Common myeloid progenitor, CD34-positive (primary cell): Measurements from ENCODE around the gene TMEM127.
"Not testable (repeated sequence)": the region's sequence is repeated elsewhere in the genome, so short reads cannot be mapped to it uniquely, and the experiment has no call there.

Experiments
- CTCF ChIA-PET: fragments of 350-600 bp; sonication (Branson Sonifier 250); formaldehyde crosslinking; loops from one replicate; lab custom pipeline; 2021; ENCODE audit warnings: antibody characterized with exemption; lab: Charles Lee
- POLR2A ChIA-PET: fragments of 350-600 bp; sonication (Branson Sonifier 250); formaldehyde crosslinking; loops from one replicate; lab custom pipeline; 2021; ENCODE audit warnings: antibody characterized with exemption; lab: Charles Lee
- DNase-seq, 3 donors: peaks; one replicate each; pipeline versions ENCODE4 v3.0.0 to v3.0.0-alpha.2; 2013
- H3K27ac ChIP-seq, 2 experiments: 1 replicate in 1 of 2; 2 replicates in 1 of 2; pipeline ENCODE4 v1.7.0; 2013; ENCODE audit warnings: inconsistent platforms in 2 of 2, low read length in 2 of 2, mild to moderate bottlenecking in 2 of 2, low read depth in 1 of 2, moderate library complexity in 1 of 2; ENCODE audit not compliant: severe bottlenecking in 2 of 2, insufficient read depth in 1 of 2, poor library complexity in 1 of 2
- H3K27me3 ChIP-seq, 5 experiments: replicated peaks in 2 of 5; 1 replicate in 3 of 5; 2 replicates in 2 of 5; pipeline versions ENCODE4 v1.6.1 to v1.7.0; 2013; ENCODE audit warnings: low read length in 4 of 5, mild to moderate bottlenecking in 2 of 5, moderate library complexity in 2 of 5, inconsistent platforms in 1 of 5; ENCODE audit not compliant: insufficient read depth in 5 of 5, control insufficient read depth in 4 of 5
- H3K36me3 ChIP-seq, 4 experiments: 1 replicate in 2 of 4; 2 replicates in 2 of 4; pipeline versions ENCODE4 v1.6.1 to v1.7.0; 2013; ENCODE audit warnings: low read length in 3 of 4, control low read depth in 1 of 4, mild to moderate bottlenecking in 1 of 4; ENCODE audit not compliant: control insufficient read depth in 4 of 4, insufficient read depth in 4 of 4
- H3K4me1 ChIP-seq, 4 experiments: 1 replicate in 3 of 4; 2 replicates in 1 of 4; pipeline versions ENCODE4 v1.6.1 to v1.7.1; 2013; ENCODE audit warnings: low read length in 3 of 4, mild to moderate bottlenecking in 3 of 4, control low read depth in 1 of 4, inconsistent platforms in 1 of 4, moderate library complexity in 1 of 4; ENCODE audit not compliant: control insufficient read depth in 4 of 4, insufficient read depth in 4 of 4; ENCODE audit errors: control extremely low read depth in 1 of 4
- H3K4me3 ChIP-seq, 7 experiments: 1 replicate in 4 of 7; 2 replicates in 3 of 7; pipeline versions ENCODE4 v1.5.1 to v1.7.0; 2013; ENCODE audit warnings: mild to moderate bottlenecking in 7 of 7, low read length in 6 of 7, moderate library complexity in 6 of 7, inconsistent platforms in 2 of 7, low read depth in 2 of 7, control low read depth in 1 of 7; ENCODE audit not compliant: insufficient read depth in 4 of 7, control insufficient read depth in 1 of 7; ENCODE audit errors: extremely low read depth in 1 of 7
- H3K9me3 ChIP-seq, 5 experiments: 1 replicate in 4 of 5; 2 replicates in 1 of 5; pipeline versions ENCODE4 v1.6.1 to v1.7.1; 2013; ENCODE audit warnings: low read length in 4 of 5, mild to moderate bottlenecking in 2 of 5, inconsistent platforms in 1 of 5, low read depth in 1 of 5, moderate library complexity in 1 of 5; ENCODE audit not compliant: control insufficient read depth in 4 of 5, insufficient read depth in 2 of 5; ENCODE audit errors: control extremely low read depth in 1 of 5
- WGBS: methylation state at CpG from one replicate; pipeline ENCODE4 v1.1.5; 2013; ENCODE audit not compliant: insufficient coverage; 5-methylcytosine and 5-hydroxymethylcytosine counted together

The TMEM127 gene

DNA sequence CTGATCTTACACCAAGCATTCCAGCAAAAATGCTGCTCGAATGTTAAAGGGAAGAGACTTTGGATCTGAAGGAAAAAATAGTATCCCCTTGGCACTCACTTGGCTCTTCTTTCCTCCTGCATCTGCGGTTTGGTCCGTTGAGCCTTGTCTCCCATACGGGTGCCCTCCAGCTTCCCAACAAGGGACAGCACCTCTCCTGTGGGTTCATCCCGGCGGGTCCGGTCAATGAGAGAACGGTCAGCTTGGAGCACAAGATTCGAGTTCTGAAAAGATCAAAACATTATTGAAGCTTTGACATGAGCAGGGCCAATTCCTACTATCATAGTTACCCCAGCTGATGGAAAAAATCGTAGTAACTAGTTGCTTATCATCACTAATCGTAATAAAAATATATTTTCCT, 38.8 kb upstream of the TMEM127 start:
- DNase-seq, result no peak
- POLR2A ChIA-PET, result interaction anchor here (0.6 to 1.6 kb wide), 7 partner anchors 17 to 233 kb away, joined by 3 to 6 read pairs (median 3); partner anchors contain the start of genes ITPRIPL1, NCAPH and TMEM127
- CTCF ChIA-PET, result interaction anchor here (1.3 to 2.4 kb wide), 2 partner anchors 40 to 46 kb away, joined by 3 to 10 read pairs; no protein-coding TSS in a partner anchor
- H3K4me1 ChIP-seq, result peaks cover 11 to 25% (median 17%) of the 10 kb centered on the region in 4 experiments
- H3K4me3 ChIP-seq, result peak overlapping the region; percentile 77 to 97 (median 94)
- no peaks in the 10 kb centered on the region for H3K9me3 ChIP-seq
- 89% methylated on average over 6 of the region's 11 CpGs for WGBS
- H3K27me3 ChIP-seq, result no peaks in the 10 kb centered on the region
- peaks cover 25 to 42% (median 33%) of the 10 kb centered on the region in 4 experiments for H3K36me3 ChIP-seq
- H3K27ac ChIP-seq, result peak overlapping the region; percentile 74 to 94

DNA sequence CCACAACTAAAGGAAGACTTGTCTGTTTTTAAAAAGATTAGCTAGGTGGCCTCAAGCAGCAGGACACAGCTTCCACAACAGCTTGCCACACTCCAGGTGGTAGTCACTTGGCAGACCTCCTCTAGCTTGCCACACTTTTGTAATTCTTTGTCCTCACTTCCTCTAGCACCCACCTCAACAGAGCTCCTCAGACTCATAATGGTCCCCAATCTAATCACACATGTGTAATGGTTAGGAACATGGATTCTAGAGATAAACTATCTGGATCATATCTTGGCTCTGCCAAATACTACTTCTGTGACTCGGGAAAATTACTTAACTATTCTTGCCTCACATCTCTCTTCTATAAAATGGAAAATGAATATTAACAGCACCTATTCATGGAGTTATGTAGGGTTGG, 36.1 kb upstream of the TMEM127 start:
- ChIA-PET CTCF (interaction anchor here (0.8 to 2.6 kb wide), 7 partner anchors 12 to 44 kb away, joined by 3 to 9 read pairs (median 4); partner anchors contain the start of gene ITPRIPL1), POLR2A (no interaction called here)
- Histone ChIP-seq H3K4me3 (no peak overlapping the region), H3K27ac (no peak overlapping the region), H3K36me3 (peaks cover 45 to 66% (median 56%) of the 10 kb centered on the region in 4 experiments), H3K9me3 (no peaks in the 10 kb centered on the region), H3K4me1 (peaks cover 11 to 20% (median 17%) of the 10 kb centered on the region in 4 experiments), H3K27me3 (no peaks in the 10 kb centered on the region)
- DNase-seq, result no peak
- no CpG with 5 or more reads among the region's 1 CpG for WGBS

DNA sequence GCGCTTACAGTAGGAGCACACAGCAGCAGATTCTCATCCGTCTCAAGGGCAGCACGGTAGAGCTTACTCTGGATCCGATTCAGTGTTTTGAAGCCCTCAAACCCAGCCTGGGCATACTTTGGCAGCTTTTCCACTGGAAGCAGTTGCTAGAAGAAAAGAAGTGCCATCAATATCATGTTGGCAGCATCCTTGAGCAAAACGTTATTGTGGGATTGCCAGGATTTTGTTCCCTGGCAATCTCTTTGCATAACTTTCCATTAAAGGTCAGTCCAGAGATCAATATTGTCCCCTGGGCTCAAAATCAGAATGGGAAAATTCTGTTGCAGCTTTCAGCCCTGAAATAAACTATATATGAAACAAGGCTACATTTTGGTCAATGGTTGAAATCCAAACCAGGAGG, 31.1 kb upstream of the TMEM127 start:
- 96% methylated on average over 5 of the region's 5 CpGs for WGBS
- DNase-seq, result no peak
- H3K27ac ChIP-seq, result no peak overlapping the region
- peaks cover 64 to 94% (median 78%) of the 10 kb centered on the region in 4 experiments for H3K36me3 ChIP-seq
- POLR2A ChIA-PET, result no interaction called here
- H3K4me1 ChIP-seq, result no peaks in the 10 kb centered on the region
- no peaks in the 10 kb centered on the region for H3K27me3 ChIP-seq
- CTCF ChIA-PET, result no interaction called here
- H3K4me3 ChIP-seq, result no peak overlapping the region
- no peaks in the 10 kb centered on the region for H3K9me3 ChIP-seq

DNA sequence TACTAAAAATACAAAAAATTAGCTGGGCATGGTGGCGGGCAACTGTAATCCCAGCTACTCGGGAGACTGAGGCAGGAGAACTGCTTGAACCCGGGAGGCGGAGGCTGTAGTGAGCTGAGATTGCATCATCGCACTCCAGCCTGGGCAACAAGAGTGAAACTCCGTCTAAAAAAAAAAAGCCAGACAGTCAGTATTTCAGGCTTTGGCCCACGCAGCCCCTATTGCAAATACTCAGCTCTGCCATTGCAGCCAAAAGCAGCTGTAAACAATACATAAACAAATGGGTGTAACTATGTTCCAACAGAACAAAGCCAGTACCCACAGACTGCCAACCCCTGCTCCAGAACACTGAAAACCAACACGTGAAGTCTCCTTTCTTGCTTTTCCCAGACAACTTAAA, 28.5 kb upstream of the TMEM127 start:
- WGBS, result 98% methylated on average over 6 of the region's 8 CpGs
- DNase-seq, H3K27me3 ChIP-seq, H3K27ac ChIP-seq, H3K4me1 ChIP-seq, POLR2A ChIA-PET, H3K4me3 ChIP-seq, H3K9me3 ChIP-seq: not testable (repeated sequence)
- CTCF ChIA-PET, result interaction anchor here (0.6 to 1.3 kb wide), 6 partner anchors 13 to 183 kb away, joined by 3 to 6 read pairs (median 4); no protein-coding TSS in a partner anchor
- peaks cover 69 to 98% (median 85%) of the 10 kb centered on the region in 4 experiments for H3K36me3 ChIP-seq

DNA sequence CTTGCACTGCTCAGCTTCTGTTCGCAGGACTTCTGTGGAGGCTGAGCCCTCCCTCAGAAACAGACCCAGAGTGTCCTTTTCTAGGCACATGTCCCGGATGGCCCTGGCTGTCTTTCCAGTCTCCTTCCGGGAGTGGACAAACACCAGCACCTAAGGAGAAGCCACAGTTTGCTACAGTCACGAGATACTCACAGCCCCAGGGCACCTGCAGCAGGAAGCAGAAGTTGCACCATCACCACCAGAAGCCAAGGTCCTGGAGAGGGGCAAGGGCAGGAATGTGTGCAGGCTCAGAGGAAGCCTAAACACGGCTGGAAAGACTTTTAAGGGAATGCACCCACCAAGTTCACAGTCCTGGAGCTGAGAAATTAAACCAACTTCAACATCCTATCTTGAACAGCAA, 26.0 kb upstream of the TMEM127 start:
- CTCF ChIA-PET, result interaction anchor here (1.3 kb wide), 1 partner anchor 14 kb away, joined by 3 read pairs; the partner anchor contains the start of gene SNRNP200
- POLR2A ChIA-PET, result no interaction called here
- peaks cover 65 to 99% (median 85%) of the 10 kb centered on the region in 4 experiments for H3K36me3 ChIP-seq
- H3K9me3 ChIP-seq, result no peaks in the 10 kb centered on the region
- H3K27ac ChIP-seq, result no peak overlapping the region
- H3K4me3 ChIP-seq, result no peak overlapping the region
- no peaks in the 10 kb centered on the region for H3K27me3 ChIP-seq
- no peaks in the 10 kb centered on the region for H3K4me1 ChIP-seq
- WGBS, result 94% methylated on average over 4 of the region's 5 CpGs
- DNase-seq, result no peak

DNA sequence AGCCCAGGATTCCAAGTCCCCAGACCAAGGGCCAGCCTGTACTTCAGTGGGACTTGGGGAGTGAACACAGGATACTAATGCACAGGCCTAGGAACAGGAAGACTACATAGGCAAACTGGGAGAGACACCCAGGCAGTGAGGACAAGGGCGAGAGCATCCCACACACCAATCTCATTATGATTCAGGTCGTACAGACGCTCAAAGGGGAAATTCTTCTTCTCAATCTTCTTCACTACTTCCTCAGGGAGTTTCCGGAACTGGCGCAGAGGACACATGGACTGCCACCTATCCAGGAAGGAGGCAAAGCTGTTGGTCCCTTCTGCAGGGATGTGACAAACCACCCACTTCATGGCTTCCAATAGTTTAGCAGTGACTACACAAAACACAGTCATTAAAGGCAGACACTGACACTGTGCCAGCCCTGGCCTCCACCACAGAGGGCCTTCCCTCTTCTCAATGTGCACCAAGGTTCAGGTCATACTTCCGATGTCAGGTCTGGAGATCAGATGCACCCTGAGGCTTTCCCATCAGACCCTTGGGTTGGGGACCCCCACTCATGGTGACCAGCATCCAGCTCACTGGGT, 21.6 kb upstream of the TMEM127 start:
- Histone ChIP-seq H3K4me3 (no peak overlapping the region), H3K27ac (no peak overlapping the region), H3K9me3 (no peaks in the 10 kb centered on the region), H3K36me3 (peaks cover 57 to 99% (median 92%) of the 10 kb centered on the region in 4 experiments), H3K27me3 (no peaks in the 10 kb centered on the region), H3K4me1 (no peaks in the 10 kb centered on the region)
- ChIA-PET POLR2A (no interaction called here), CTCF (interaction anchor here (0.9 to 1.1 kb wide), 2 partner anchors 17 to 295 kb away, joined by 3 read pairs; no protein-coding TSS in a partner anchor)
- no peak for DNase-seq
- 90% methylated on average over 5 of the region's 6 CpGs for WGBS
